Chondrocyte (in vitro differentiated cells): ENCODE results near the gene CFAP299. TPM values are rescaled to one million over a fixed set of nuclear protein-coding genes. Genes with fewer than 3 reads are reported as not detected.

Experiments
- DNase-seq: peaks from one replicate; pipeline ENCODE4 v3.0.0; 2021; ENCODE audit warnings: mixed read lengths, low spot score
- H3K27ac Mint-ChIP-seq: one replicate; pipeline ENCODE4 v1.8.0; 2021; ENCODE audit warnings: mild to moderate bottlenecking, moderate library complexity, mixed read lengths; ENCODE audit not compliant: unreplicated experiment
- H3K27me3 Mint-ChIP-seq: 2 replicates; pipeline ENCODE4 v1.8.0; 2021; ENCODE audit warnings: low read depth, mixed read lengths
- H3K36me3 Mint-ChIP-seq: 2 replicates; pipeline ENCODE4 v1.8.0; 2021; ENCODE audit warnings: low read depth, mixed read lengths
- H3K4me1 Mint-ChIP-seq: 2 replicates; pipeline ENCODE4 v1.8.0; 2021; ENCODE audit warnings: low read depth, mild to moderate bottlenecking, mixed read lengths
- H3K4me3 Mint-ChIP-seq: one replicate; pipeline ENCODE4 v1.8.0; 2021; ENCODE audit warnings: mild to moderate bottlenecking, moderate library complexity, mixed read lengths; ENCODE audit not compliant: unreplicated experiment
- H3K9me3 Mint-ChIP-seq: 2 replicates; pipeline ENCODE4 v1.8.0; 2021; ENCODE audit warnings: low read depth, mixed read lengths
- CTCF ChIP-seq: fragments of 200-600 bp; sonication (generic); IDR thresholded peaks from 2 replicates; pipeline ENCODE4 v1.5.0; 2021; ENCODE audit warnings: antibody characterized with exemption, mild to moderate bottlenecking, moderate library complexity
- total RNA-seq: library from RNA; stranded (reverse); gene quantifications from 3 replicates; pipeline ENCODE4 v1.2.1, GENCODE V29; 2021

CFAP299 gene
- total RNA-seq, 1 donor from 2014 or later = 0.52 TPM

- Mint-ChIP-seq H3K9me3 (no peaks in the 10 kb centered on the region), H3K36me3 (no peaks in the 10 kb centered on the region), H3K27me3 (peaks cover 4% of the 10 kb centered on the region), H3K4me3 (no peak overlapping the region), H3K27ac (no peak overlapping the region), H3K4me1 (peaks cover 21% of the 10 kb centered on the region)
- TF ChIP-seq CTCF = no peak
- DNase-seq = no peak
These were observed 27.6 kb upstream of the CFAP299 start for GRCh38 chr4:80307774-80308465.

- Mint-ChIP-seq H3K36me3 (no peaks in the 10 kb centered on the region), H3K4me3 (no peak overlapping the region), H3K27me3 (peaks cover 4% of the 10 kb centered on the region), H3K9me3 (no peaks in the 10 kb centered on the region), H3K27ac (no peak overlapping the region), H3K4me1 (peaks cover 21% of the 10 kb centered on the region)
- DNase-seq = no peak
- TF ChIP-seq CTCF = no peak
These were observed 27.1 kb upstream of the CFAP299 start for GRCh38 chr4:80308466-80308822.

GRCh38 chr4:80309294-80310004, 26.1 kb upstream of the CFAP299 start:
- Mint-ChIP-seq H3K36me3 (no peaks in the 10 kb centered on the region), H3K27ac (no peak overlapping the region), H3K4me1 (peaks cover 21% of the 10 kb centered on the region), H3K4me3 (no peak overlapping the region), H3K27me3 (peaks cover 4% of the 10 kb centered on the region), H3K9me3 (no peaks in the 10 kb centered on the region)
- no peak for DNase-seq
- no peak for TF ChIP-seq CTCF

GRCh38 chr4:80311130-80311529, 24.4 kb upstream of the CFAP299 start:
- no peak for TF ChIP-seq CTCF
- H3K36me3 Mint-ChIP-seq = no peaks in the 10 kb centered on the region

GRCh38 chr4:80312124-80312523, 23.4 kb upstream of the CFAP299 start:
- no peak for TF ChIP-seq CTCF

More at GRCh38 chr4:80311130-80311529, 24.4 kb upstream of the CFAP299 start:
- H3K4me1 Mint-ChIP-seq = peaks cover 21% of the 10 kb centered on the region
- DNase-seq = no peak
- peaks cover 4% of the 10 kb centered on the region for H3K27me3 Mint-ChIP-seq
- H3K9me3 Mint-ChIP-seq = no peaks in the 10 kb centered on the region
- no peak overlapping the region for H3K4me3 Mint-ChIP-seq
- H3K27ac Mint-ChIP-seq = no peak overlapping the region

More at GRCh38 chr4:80312124-80312523, 23.4 kb upstream of the CFAP299 start:
- Mint-ChIP-seq H3K36me3 (no peaks in the 10 kb centered on the region), H3K4me1 (peaks cover 17% of the 10 kb centered on the region), H3K4me3 (no peak overlapping the region), H3K9me3 (no peaks in the 10 kb centered on the region), H3K27ac (no peak overlapping the region), H3K27me3 (peaks cover 6% of the 10 kb centered on the region)
- DNase-seq = no peak
